ENCODE results near the gene SORCS2. TPM values are rescaled to one million over a fixed set of nuclear protein-coding genes. Genes with fewer than 3 reads are reported as not detected.
A peak's percentile ranks its signal among the peaks of the same experiment; 100 is the strongest.
"Not testable (repeated sequence)": the region's sequence is repeated elsewhere in the genome, so short reads cannot be mapped to it uniquely, and the experiment has no call there.

SORCS2 gene
- total RNA-seq, 8 experiments from 2014 or later = 1.8 to 14.0 (median 5.3) TPM

GRCh38 chr4:7210824-7211223, 18.5 kb downstream of the SORCS2 start:
- 17 to 100% (median 83%) methylated on average over 1 of the region's 4 CpGs; no CpG with 5 or more reads in 5 of the 10 experiments for WGBS, 10 experiments

GRCh38 chr4:7212101-7212674, 19.9 kb downstream of the SORCS2 start:
- WGBS, 10 experiments = 20 to 90% (median 75%) methylated on average over 1 to 5 of the region's 6 CpGs; no CpG with 5 or more reads in 2 of the 10 experiments
- peaks cover 9 to 23% of the 10 kb centered on the region in 2 donors for H3K4me1 ChIP-seq (replicated peaks in 1 of 2)
- peak in 3 of 8 experiments; percentile 2 to 5 (median 2) for ATAC-seq (replicated peaks in 6 of 8)
- no peak overlapping the region for H3K4me3 ChIP-seq
- in situ Hi-C loops (cut with MboI; ENCODE audit: low pct_unique_long_range_greater_than_20kb in 2 of 9, low sequenced_read_pairs in 9 of 9, unreplicated experiment in 9 of 9) = no loop called here
- no peak overlapping the region for H3K27ac ChIP-seq

More at GRCh38 chr4:7210824-7211223, 18.5 kb downstream of the SORCS2 start:
- peak in 3 of 8 experiments; percentile 31 to 74 (median 54) for ATAC-seq (replicated peaks in 6 of 8)
- Histone ChIP-seq H3K4me1 (replicated peaks in 1 of 2) (peaks cover 19 to 31% of the 10 kb centered on the region in 2 donors), H3K27ac (no peak overlapping the region), H3K4me3 (no peak overlapping the region)
- in situ Hi-C loops (cut with MboI; ENCODE audit: low pct_unique_long_range_greater_than_20kb in 2 of 9, low sequenced_read_pairs in 9 of 9, unreplicated experiment in 9 of 9) = no loop called here

- H3K27ac ChIP-seq = no peak overlapping the region
- 60 to 100% (median 96%) methylated on average over 1 to 2 of the region's 6 CpGs; no CpG with 5 or more reads in 4 of the 10 experiments for WGBS, 10 experiments
- ATAC-seq (replicated peaks in 6 of 8) = no peak
- in situ Hi-C loops (cut with MboI; ENCODE audit: low pct_unique_long_range_greater_than_20kb in 2 of 9, low sequenced_read_pairs in 9 of 9, unreplicated experiment in 9 of 9) = no loop called here
- H3K4me1 ChIP-seq (replicated peaks in 1 of 2) = peaks cover 2 to 15% of the 10 kb centered on the region in 2 donors
- no peak overlapping the region for H3K4me3 ChIP-seq
Measured at GRCh38 chr4:7212921-7213320, 20.6 kb downstream of the SORCS2 start.

- no peak overlapping the region for H3K4me3 ChIP-seq
- peak in 1 of 8 experiments; percentile 19 for ATAC-seq (replicated peaks in 6 of 8)
- 80% methylated on average over 1 of the region's 2 CpGs; no CpG with 5 or more reads in 9 of the 10 experiments for WGBS, 10 experiments
- in situ Hi-C loops (cut with MboI; ENCODE audit: low pct_unique_long_range_greater_than_20kb in 2 of 9, low sequenced_read_pairs in 9 of 9, unreplicated experiment in 9 of 9) = no loop called here
- H3K27ac ChIP-seq = no peak overlapping the region
- peaks cover 4 to 6% of the 10 kb centered on the region in 2 donors for H3K4me1 ChIP-seq (replicated peaks in 1 of 2)
Measured at GRCh38 chr4:7213807-7214206, 21.5 kb downstream of the SORCS2 start.

GRCh38 chr4:7214359-7214758, 22.0 kb downstream of the SORCS2 start:
- Histone ChIP-seq H3K4me3 (no peak overlapping the region), H3K4me1 (replicated peaks in 1 of 2) (peaks cover 3 to 4% of the 10 kb centered on the region in 2 donors), H3K27ac (no peak overlapping the region)
- in situ Hi-C loops (cut with MboI; ENCODE audit: low pct_unique_long_range_greater_than_20kb in 2 of 9, low sequenced_read_pairs in 9 of 9, unreplicated experiment in 9 of 9) = no loop called here
- peak in 1 of 8 experiments; percentile 6 for ATAC-seq (replicated peaks in 6 of 8)
- WGBS, 10 experiments = 33 to 100% (median 60%) methylated on average over 1 to 2 of the region's 2 CpGs; no CpG with 5 or more reads in 6 of the 10 experiments

- H3K4me1 ChIP-seq (replicated peaks in 1 of 2); ATAC-seq (replicated peaks in 6 of 8); H3K4me3 ChIP-seq; H3K27ac ChIP-seq; in situ Hi-C loops (cut with MboI; ENCODE audit: low pct_unique_long_range_greater_than_20kb in 2 of 9, low sequenced_read_pairs in 9 of 9, unreplicated experiment in 9 of 9): not testable (repeated sequence)
- no CpG with 5 or more reads among the region's 29 CpGs for WGBS, 10 experiments
Measured at GRCh38 chr4:7215187-7215586, 22.8 kb downstream of the SORCS2 start.

- ATAC-seq (replicated peaks in 6 of 8) = peak in 2 of 8 experiments; percentile 20 to 23
- H3K4me1 ChIP-seq (replicated peaks in 1 of 2) = peaks cover 3 to 4% of the 10 kb centered on the region in 2 donors
- in situ Hi-C loops (cut with MboI; ENCODE audit: low pct_unique_long_range_greater_than_20kb in 2 of 9, low sequenced_read_pairs in 9 of 9, unreplicated experiment in 9 of 9) = no loop called here
- WGBS, 10 experiments = 93 to 100% (median 97%) methylated on average over 1 to 3 of the region's 9 CpGs; no CpG with 5 or more reads in 6 of the 10 experiments
- no peak overlapping the region for H3K4me3 ChIP-seq
- H3K27ac ChIP-seq = no peak overlapping the region
Measured at GRCh38 chr4:7217039-7217438, 24.7 kb downstream of the SORCS2 start.

- peaks cover 3 to 4% of the 10 kb centered on the region in 2 donors for H3K4me1 ChIP-seq (replicated peaks in 1 of 2)
- peak in 5 of 8 experiments; percentile 25 to 85 (median 44) for ATAC-seq (replicated peaks in 6 of 8)
- WGBS, 10 experiments = 49 to 97% (median 64%) methylated on average over 3 to 16 of the region's 26 CpGs; no CpG with 5 or more reads in 3 of the 10 experiments
Measured at GRCh38 chr4:7217474-7218321, 25.4 kb downstream of the SORCS2 start.

GRCh38 chr4:7218686-7219085, 26.3 kb downstream of the SORCS2 start:
- in situ Hi-C loops (cut with MboI; ENCODE audit: low pct_unique_long_range_greater_than_20kb in 2 of 9, low sequenced_read_pairs in 9 of 9, unreplicated experiment in 9 of 9) = no loop called here
- no peak for ATAC-seq (replicated peaks in 6 of 8)
- 70 to 100% (median 80%) methylated on average over 1 to 7 of the region's 7 CpGs; no CpG with 5 or more reads in 5 of the 10 experiments for WGBS, 10 experiments
- Histone ChIP-seq H3K27ac (no peak overlapping the region), H3K4me1 (replicated peaks in 1 of 2) (peaks cover 7% of the 10 kb centered on the region in 2 donors), H3K4me3 (no peak overlapping the region)

More at GRCh38 chr4:7217474-7218321, 25.4 kb downstream of the SORCS2 start:
- in situ Hi-C loops (cut with MboI; ENCODE audit: low pct_unique_long_range_greater_than_20kb in 2 of 9, low sequenced_read_pairs in 9 of 9, unreplicated experiment in 9 of 9) = no loop called here
- Histone ChIP-seq H3K27ac (no peak overlapping the region), H3K4me3 (no peak overlapping the region)

- peak in 2 of 8 experiments; percentile 11 to 15 for ATAC-seq (replicated peaks in 6 of 8)
- in situ Hi-C loops (cut with MboI; ENCODE audit: low pct_unique_long_range_greater_than_20kb in 2 of 9, low sequenced_read_pairs in 9 of 9, unreplicated experiment in 9 of 9) = no loop called here
- Histone ChIP-seq H3K4me3 (no peak overlapping the region), H3K4me1 (replicated peaks in 1 of 2) (peaks cover 26 to 35% of the 10 kb centered on the region in 2 donors), H3K27ac (no peak overlapping the region)
- 71 to 100% (median 85%) methylated on average over 1 to 5 of the region's 9 CpGs; no CpG with 5 or more reads in 4 of the 10 experiments for WGBS, 10 experiments
Measured at GRCh38 chr4:7222521-7222920, 30.2 kb downstream of the SORCS2 start.

GRCh38 chr4:7223541-7223940, 31.2 kb downstream of the SORCS2 start:
- Histone ChIP-seq H3K4me3 (no peak overlapping the region), H3K27ac (no peak overlapping the region), H3K4me1 (replicated peaks in 1 of 2) (peaks cover 29 to 31% of the 10 kb centered on the region in 2 donors)
- WGBS, 10 experiments = 30 to 100% (median 62%) methylated on average over 1 to 4 of the region's 5 CpGs; no CpG with 5 or more reads in 4 of the 10 experiments
- in situ Hi-C loops (cut with MboI; ENCODE audit: low pct_unique_long_range_greater_than_20kb in 2 of 9, low sequenced_read_pairs in 9 of 9, unreplicated experiment in 9 of 9) = no loop called here
- no peak for ATAC-seq (replicated peaks in 6 of 8)

GRCh38 chr4:7224001-7224400, 31.7 kb downstream of the SORCS2 start:
- 80 to 100% (median 100%) methylated on average over 1 to 3 of the region's 4 CpGs; no CpG with 5 or more reads in 6 of the 10 experiments for WGBS, 10 experiments
- H3K27ac ChIP-seq = no peak overlapping the region
- peaks cover 29 to 31% of the 10 kb centered on the region in 2 donors for H3K4me1 ChIP-seq (replicated peaks in 1 of 2)
- no peak overlapping the region for H3K4me3 ChIP-seq
- ATAC-seq (replicated peaks in 6 of 8) = no peak
- in situ Hi-C loops (cut with MboI; ENCODE audit: low pct_unique_long_range_greater_than_20kb in 2 of 9, low sequenced_read_pairs in 9 of 9, unreplicated experiment in 9 of 9) = no loop called here

All from motor neuron (in vitro differentiated cells).